BLaER1 treated with 17β-estradiol and CSF1 and Interleukin-3, amounts not matched to agents 10 nM and 100 nM (cell line): Measurements from ENCODE around the gene FOXJ3.

Experiments used
- H3K27ac ChIP-seq, 11 experiments: shearing (Covaris generic); formaldehyde crosslinking; 2 replicates each; pipeline ENCODE4 v1.8.1; 2022
- H3K27me3 ChIP-seq, 11 experiments: shearing (Covaris generic); formaldehyde crosslinking; 2 replicates each; pipeline ENCODE4 v1.8.1; 2022
- H3K36me3 ChIP-seq, 11 experiments: shearing (Covaris generic); formaldehyde crosslinking; 2 replicates each; pipeline ENCODE4 v1.8.1; 2022
- H3K4me1 ChIP-seq, 10 experiments: shearing (Covaris generic); formaldehyde crosslinking; 2 replicates each; pipeline ENCODE4 v1.8.1; 2022
- H3K4me2 ChIP-seq, 11 experiments: shearing (Covaris generic); formaldehyde crosslinking; 2 replicates each; pipeline ENCODE4 v1.8.1; 2022
- H3K4me3 ChIP-seq, 10 experiments: shearing (Covaris generic); formaldehyde crosslinking; 2 replicates each; pipeline ENCODE4 v1.8.1; 2022
- H3K9ac ChIP-seq, 11 experiments: shearing (Covaris generic); formaldehyde crosslinking; 2 replicates each; pipeline ENCODE4 v1.8.1; 2022
- H3K9me3 ChIP-seq, 11 experiments: shearing (Covaris generic); formaldehyde crosslinking; replicated peaks in 1 of 11; 2 replicates each; pipeline ENCODE4 v1.8.1; 2022
- H4K20me1 ChIP-seq, 11 experiments: shearing (Covaris generic); formaldehyde crosslinking; 2 replicates each; pipeline ENCODE4 v1.8.1; 2022
- Cebpa-rat ChIP-seq, 11 experiments: shearing (Covaris generic); IDR thresholded peaks; 2 replicates each; pipeline ENCODE4 v1.8.1; 2022

Gene FOXJ3

GRCh38 chr1:42336978-42337377 is 1.9 kb upstream of the FOXJ3 start:
- Histone ChIP-seq H3K9ac (no peak overlapping the region; a peak in 1 of 22 replicates), H3K9me3 (no peaks in the 10 kb centered on the region), H3K4me2 (peak overlapping the region in 7 of 11 experiments; percentile 74 to 94 (median 91); a peak in 4 of 22 replicates), H3K4me1 (peaks cover 21 to 32% (median 28%) of the 10 kb centered on the region in 10 experiments), H3K27ac (no peak overlapping the region), H3K27me3 (no peaks in the 10 kb centered on the region), H4K20me1 (peaks cover 17 to 30% (median 22%) of the 10 kb centered on the region in 11 experiments; a peak in 20 of 22 replicates), H3K4me3 (no peak overlapping the region), H3K36me3 (no peaks in the 10 kb centered on the region)
- TF ChIP-seq Cebpa-rat (IDR thresholded peaks at IDR 0.05), result no peak

DNA sequence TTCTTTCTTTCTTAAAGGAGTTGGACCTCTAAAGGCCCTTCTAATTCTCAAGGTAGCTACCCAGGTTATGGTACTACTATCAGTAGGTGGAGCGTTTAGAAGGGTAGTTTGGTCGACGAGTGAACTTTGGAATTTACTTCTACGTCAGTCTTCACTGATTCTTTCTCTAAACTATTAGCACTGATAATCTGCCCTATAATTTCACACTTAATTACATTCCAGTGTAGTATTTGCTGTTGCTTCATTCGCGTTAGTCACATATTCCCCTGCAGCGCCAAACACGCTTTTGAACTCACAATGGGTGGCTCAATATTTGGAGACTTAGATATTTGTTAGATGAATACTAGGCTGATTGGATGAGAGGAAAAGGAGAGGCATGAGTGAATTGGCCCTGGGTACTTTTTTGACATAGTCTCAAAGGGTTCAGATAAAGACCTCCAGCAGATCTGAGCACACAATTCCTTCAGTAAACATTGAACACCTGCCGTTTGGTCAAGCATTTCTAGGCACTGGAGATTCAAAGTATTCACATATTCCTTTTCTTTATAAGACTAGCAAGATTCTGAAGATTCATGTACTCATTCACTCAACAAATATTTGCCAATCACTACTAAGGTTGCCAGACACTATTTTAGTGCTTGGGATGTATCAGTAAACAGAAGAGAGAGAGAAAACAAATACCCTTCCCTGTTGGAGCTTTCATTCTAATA is 929 bp upstream of the FOXJ3 start:
- Histone ChIP-seq H3K36me3 (peaks cover 0 to 6% (median 0%) of the 10 kb centered on the region in 11 experiments; a peak in 5 of 22 replicates), H3K4me2 (peak overlapping the region; percentile 74 to 94 (median 91)), H3K4me1 (peaks cover 23 to 37% (median 31%) of the 10 kb centered on the region in 10 experiments), H3K9me3 (peaks cover 0 to 1% (median 0%) of the 10 kb centered on the region in 11 experiments; a peak in 3 of 22 replicates), H4K20me1 (peaks cover 28 to 40% (median 32%) of the 10 kb centered on the region in 11 experiments; a peak in 20 of 22 replicates), H3K27me3 (no peaks in the 10 kb centered on the region), H3K27ac (peak overlapping the region; percentile 77 to 95 (median 93)), H3K9ac (peak overlapping the region; percentile 87 to 97 (median 94)), H3K4me3 (peak overlapping the region; percentile 85 to 99 (median 96))
- no peak for TF ChIP-seq Cebpa-rat (IDR thresholded peaks at IDR 0.05)

DNA sequence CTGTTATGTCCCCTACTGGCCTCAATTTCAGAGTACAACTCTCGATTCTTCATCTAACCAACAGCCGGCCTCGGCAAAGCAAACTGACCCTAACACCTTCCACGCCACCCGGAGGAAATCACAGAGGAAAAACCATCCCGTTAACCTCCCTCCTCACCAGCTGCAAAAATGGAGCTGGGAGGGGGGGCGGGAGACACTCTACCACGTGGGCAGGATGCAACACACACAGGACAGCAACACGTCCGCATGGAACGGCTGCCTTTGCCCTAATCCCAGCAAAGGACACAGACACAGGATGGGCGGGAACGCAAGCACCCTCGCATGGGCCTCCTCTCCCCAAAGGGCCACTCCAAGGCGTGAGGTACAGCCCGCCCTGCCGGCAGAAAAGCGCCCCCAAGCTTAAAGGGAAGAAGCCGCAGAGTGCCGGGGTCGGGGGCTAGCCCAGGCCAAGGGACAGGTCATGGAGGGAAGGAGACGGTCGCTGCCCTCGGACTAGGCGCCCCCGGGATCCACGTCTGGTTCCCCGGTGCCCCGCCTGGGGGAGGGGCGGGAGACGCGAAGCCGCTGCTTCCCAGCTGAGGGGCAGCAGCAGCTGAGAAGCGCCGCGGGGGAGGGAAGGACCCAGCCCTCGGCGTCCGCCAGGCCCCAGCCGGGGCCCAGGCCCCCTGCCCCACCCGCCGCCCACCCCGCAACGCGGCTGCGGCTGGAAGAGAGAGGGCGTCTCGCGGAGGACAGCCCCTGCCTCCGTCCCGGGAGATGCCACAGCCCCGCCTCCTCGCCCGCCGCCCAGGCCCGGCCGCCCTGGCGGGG is 590 bp downstream of the FOXJ3 start:
- Histone ChIP-seq H3K36me3 (peaks cover 0 to 16% (median 6%) of the 10 kb centered on the region in 11 experiments; a peak in 9 of 22 replicates), H3K9ac (peak overlapping the region; percentile 87 to 97 (median 94)), H4K20me1 (peaks cover 42 to 55% (median 47%) of the 10 kb centered on the region in 11 experiments; a peak in 20 of 22 replicates), H3K27me3 (no peaks in the 10 kb centered on the region), H3K4me2 (peak overlapping the region; percentile 78 to 97 (median 89)), H3K4me1 (peaks cover 23 to 37% (median 31%) of the 10 kb centered on the region in 10 experiments), H3K9me3 (peaks cover 0 to 5% (median 0%) of the 10 kb centered on the region in 11 experiments; a peak in 4 of 22 replicates), H3K4me3 (peak overlapping the region; percentile 85 to 99 (median 96)), H3K27ac (peak overlapping the region; percentile 77 to 95 (median 93))
- TF ChIP-seq Cebpa-rat (IDR thresholded peaks at IDR 0.05), result no peak

- peaks cover 49 to 62% (median 54%) of the 10 kb centered on the region in 11 experiments; a peak in 21 of 22 replicates for H4K20me1 ChIP-seq
- H3K4me1 ChIP-seq, result peaks cover 23 to 42% (median 31%) of the 10 kb centered on the region in 10 experiments
- H3K27ac ChIP-seq, result peak overlapping the region; percentile 5 to 95 (median 93); a peak in 21 of 22 replicates
- peak overlapping the region; percentile 87 to 97 (median 94) for H3K9ac ChIP-seq
- H3K4me2 ChIP-seq, result peak overlapping the region; percentile 78 to 97 (median 89)
- no peaks in the 10 kb centered on the region for H3K27me3 ChIP-seq
- peaks cover 0 to 20% (median 6%) of the 10 kb centered on the region in 11 experiments; a peak in 10 of 22 replicates for H3K36me3 ChIP-seq
- peak overlapping the region; percentile 85 to 99 (median 96) for H3K4me3 ChIP-seq
- H3K9me3 ChIP-seq, result peaks cover 0 to 5% (median 0%) of the 10 kb centered on the region in 11 experiments; a peak in 5 of 22 replicates
- no peak for TF ChIP-seq Cebpa-rat (IDR thresholded peaks at IDR 0.05)
Observed at GRCh38 chr1:42333662-42334239, 1.3 kb downstream of the FOXJ3 start.

DNA sequence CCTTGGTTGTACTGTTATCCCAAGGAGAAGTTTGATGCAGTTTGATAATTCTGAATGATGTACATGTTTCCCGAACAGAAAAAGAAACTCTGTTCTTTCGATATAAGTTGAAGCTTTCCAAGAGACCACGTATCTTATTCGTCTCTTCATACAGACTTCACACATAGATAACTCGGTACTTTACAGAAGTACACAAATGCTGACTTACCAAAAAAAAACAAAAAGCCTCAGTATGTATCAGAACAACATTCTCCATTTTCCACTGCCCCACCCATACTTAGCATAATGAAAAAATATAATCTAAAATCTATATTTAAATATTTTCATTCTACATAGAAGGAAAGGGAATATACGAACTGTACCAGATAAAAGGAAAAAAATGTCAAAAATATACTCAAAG is 2.2 kb downstream of the FOXJ3 start:
- peaks cover 0 to 5% (median 0%) of the 10 kb centered on the region in 11 experiments; a peak in 5 of 22 replicates for H3K9me3 ChIP-seq
- H3K4me2 ChIP-seq, result peak overlapping the region; percentile 78 to 97 (median 89)
- H3K4me3 ChIP-seq, result peak overlapping the region in 9 of 10 experiments; percentile 85 to 99 (median 97); a peak in 12 of 20 replicates
- H3K36me3 ChIP-seq, result peaks cover 0 to 26% (median 10%) of the 10 kb centered on the region in 11 experiments; a peak in 12 of 22 replicates
- peak overlapping the region in 10 of 11 experiments; percentile 87 to 97 (median 94); a peak in 15 of 22 replicates for H3K9ac ChIP-seq
- peaks cover 58 to 71% (median 63%) of the 10 kb centered on the region in 11 experiments; a peak in 21 of 22 replicates for H4K20me1 ChIP-seq
- no peaks in the 10 kb centered on the region for H3K27me3 ChIP-seq
- H3K27ac ChIP-seq, result peak overlapping the region in 3 of 11 experiments; percentile 5 to 95 (median 90); a peak in 4 of 22 replicates
- no peak for TF ChIP-seq Cebpa-rat (IDR thresholded peaks at IDR 0.05)
- peaks cover 23 to 42% (median 31%) of the 10 kb centered on the region in 10 experiments for H3K4me1 ChIP-seq

GRCh38 chr1:42330215-42330614 is 4.8 kb downstream of the FOXJ3 start:
- Histone ChIP-seq H3K4me1 (peaks cover 15 to 32% (median 21%) of the 10 kb centered on the region in 10 experiments), H4K20me1 (peaks cover 84 to 97% (median 89%) of the 10 kb centered on the region in 11 experiments; a peak in 21 of 22 replicates), H3K9ac (no peak overlapping the region), H3K27ac (no peak overlapping the region), H3K4me3 (no peak overlapping the region), H3K9me3 (peaks cover 0 to 5% (median 0%) of the 10 kb centered on the region in 11 experiments; a peak in 5 of 22 replicates), H3K4me2 (no peak overlapping the region), H3K27me3 (no peaks in the 10 kb centered on the region), H3K36me3 (peaks cover 0 to 36% (median 12%) of the 10 kb centered on the region in 11 experiments; a peak in 12 of 22 replicates)
- TF ChIP-seq Cebpa-rat (IDR thresholded peaks at IDR 0.05), result no peak

- no peak overlapping the region for H3K27ac ChIP-seq
- H3K4me1 ChIP-seq, result peaks cover 15 to 32% (median 21%) of the 10 kb centered on the region in 10 experiments
- peaks cover 87 to 98% (median 97%) of the 10 kb centered on the region in 11 experiments for H4K20me1 ChIP-seq
- peaks cover 0 to 44% (median 12%) of the 10 kb centered on the region in 11 experiments; a peak in 12 of 22 replicates for H3K36me3 ChIP-seq
- 0 out of 22 replicates have a peak overlapping the region, but pooled peaks of 1 of the 11 experiments have one; percentile 1 for H3K4me2 ChIP-seq
- H3K9me3 ChIP-seq, result peaks cover 0 to 5% (median 0%) of the 10 kb centered on the region in 11 experiments; a peak in 5 of 22 replicates
- H3K9ac ChIP-seq, result no peak overlapping the region
- H3K4me3 ChIP-seq, result no peak overlapping the region
- no peaks in the 10 kb centered on the region for H3K27me3 ChIP-seq
- TF ChIP-seq Cebpa-rat (IDR thresholded peaks at IDR 0.05), result no peak
Observed at GRCh38 chr1:42328916-42329496, 6.0 kb downstream of the FOXJ3 start.
